Gastrocnemius medialis (tissue), 4 donors: Measurements from ENCODE around the gene ST6GALNAC3.
"Not testable (repeated sequence)": the region's sequence is repeated elsewhere in the genome, so short reads cannot be mapped to it uniquely, and the experiment has no call there.

Source experiments
- CTCF ChIP-seq, 5 experiments: fragments of 450-650 bp in 3 of 5; fragments of 200-600 bp in 2 of 5; sonication (generic) in 2 of 5; IDR thresholded peaks in 4 of 5; conservative IDR thresholded peaks in 1 of 5; 1 replicate in 4 of 5; 2 replicates in 1 of 5; pipeline ENCODE4 v1.5.1; 2016 to 2019; ENCODE audit warnings: antibody characterized with exemption in 5 of 5, mild to moderate bottlenecking in 3 of 5, moderate library complexity in 3 of 5
- POLR2A ChIP-seq, 2 donors: fragments of 450-650 bp; IDR thresholded peaks; one replicate each; pipeline ENCODE4 v1.6.1; 2017; ENCODE audit warnings: antibody characterized with exemption in 2 of 2, mild to moderate bottlenecking in 2 of 2, moderate library complexity in 2 of 2

DNA sequence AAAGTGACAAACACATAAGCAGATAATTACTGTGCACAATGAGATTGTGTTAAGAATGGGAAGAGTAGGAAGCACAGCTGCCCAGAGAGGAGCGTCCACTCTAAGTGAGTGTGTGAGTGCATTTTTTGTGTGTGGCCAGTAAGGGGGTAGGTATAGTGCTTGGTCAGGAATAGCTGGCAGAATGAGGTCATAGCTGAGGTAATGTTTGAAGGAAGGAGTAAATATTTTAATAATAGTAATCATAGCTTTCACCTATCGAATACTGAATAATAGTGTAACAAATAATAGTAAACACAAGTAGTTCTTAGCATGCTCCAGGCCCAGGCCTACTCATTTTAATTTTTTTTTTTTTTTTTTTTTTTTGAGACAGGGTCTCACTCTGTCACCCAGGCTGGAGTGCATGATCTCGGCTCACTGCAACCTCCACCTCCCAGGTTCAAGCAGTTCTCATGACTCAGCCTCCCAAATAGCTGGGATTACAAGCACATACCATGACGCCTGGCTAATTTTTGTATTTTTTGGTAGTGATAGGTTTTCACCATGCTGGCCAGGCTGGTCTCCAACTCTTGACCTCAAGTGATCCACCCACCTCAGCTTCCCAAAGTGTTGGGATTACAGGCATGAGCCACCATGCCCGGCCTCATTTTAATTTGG is 49.0 kb downstream of the ST6GALNAC3 start:
- TF ChIP-seq CTCF (IDR thresholded peaks at IDR 0.05 in 4 of 5, conservative IDR thresholded peaks at IDR 0.05 in 1 of 5); POLR2A (IDR thresholded peaks at IDR 0.05): not testable (repeated sequence)
